GM12891 (cell line): ENCODE results near the gene MNDA.

ENCODE experiments used
- PAX5 ChIP-seq: IDR thresholded peaks from 2 replicates; pipeline ENCODE4 v1.6.1; 2011; ENCODE audit warnings: low read length, moderate library complexity, mild to moderate bottlenecking; ENCODE audit not compliant: insufficient read depth, severe bottlenecking
- POLR2A ChIP-seq: IDR thresholded peaks from 2 replicates; pipeline ENCODE4 v1.6.1; 2011; ENCODE audit warnings: low read depth, low read length, control low read depth
- POLR2AphosphoS5 ChIP-seq: IDR thresholded peaks from 2 replicates; pipeline ENCODE4 v1.6.1; 2011; ENCODE audit warnings: low read depth, low read length, control low read depth
- POU2F2 ChIP-seq: IDR thresholded peaks from 2 replicates; pipeline ENCODE4 v1.6.1; 2011; ENCODE audit warnings: low read depth, mild to moderate bottlenecking, control low read depth, low read length, moderate library complexity
- SPI1 ChIP-seq: IDR thresholded peaks from 2 replicates; pipeline ENCODE4 v1.6.1; 2011; ENCODE audit warnings: low read depth, low read length, control low read depth
- TAF1 ChIP-seq: IDR thresholded peaks from 2 replicates; pipeline ENCODE4 v1.6.1; 2011; ENCODE audit warnings: low read depth, low read length, control low read depth

DNA sequence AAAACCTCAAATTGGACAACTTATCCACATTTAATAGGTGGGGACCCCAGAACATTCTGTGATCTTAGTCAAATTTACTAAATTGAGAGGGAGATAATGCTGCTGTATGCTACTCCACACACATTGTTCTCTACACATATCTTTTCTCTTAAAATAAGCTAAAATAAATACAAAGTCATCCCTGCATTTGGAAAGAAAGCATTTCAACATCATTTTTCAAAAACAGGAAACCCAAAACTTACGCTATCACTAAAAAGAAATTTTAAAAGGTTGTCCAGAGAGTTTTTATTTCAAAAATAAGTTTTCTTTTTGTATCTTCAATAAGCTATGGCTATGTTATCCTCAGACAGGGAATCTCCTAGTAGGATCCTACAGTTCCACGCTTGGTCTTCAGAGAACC lies 30.6 kb upstream of the MNDA start:
- TF ChIP-seq POLR2A, result no peak
- TF ChIP-seq POU2F2, result no peak
- no peak for TF ChIP-seq TAF1
- TF ChIP-seq POLR2AphosphoS5, result no peak
- TF ChIP-seq SPI1, result no peak
- TF ChIP-seq PAX5, result no peak
